ENCODE data around the gene CRYGB. TPM values are rescaled to one million over a fixed set of nuclear protein-coding genes. Genes with fewer than 3 reads are reported as not detected.

Gene CRYGB
- total and polyA plus RNA-seq, 2 of the 13 experiments (the other 11 are each of a cell fraction or from before 2014, with no cell fraction given): not detected

DNA sequence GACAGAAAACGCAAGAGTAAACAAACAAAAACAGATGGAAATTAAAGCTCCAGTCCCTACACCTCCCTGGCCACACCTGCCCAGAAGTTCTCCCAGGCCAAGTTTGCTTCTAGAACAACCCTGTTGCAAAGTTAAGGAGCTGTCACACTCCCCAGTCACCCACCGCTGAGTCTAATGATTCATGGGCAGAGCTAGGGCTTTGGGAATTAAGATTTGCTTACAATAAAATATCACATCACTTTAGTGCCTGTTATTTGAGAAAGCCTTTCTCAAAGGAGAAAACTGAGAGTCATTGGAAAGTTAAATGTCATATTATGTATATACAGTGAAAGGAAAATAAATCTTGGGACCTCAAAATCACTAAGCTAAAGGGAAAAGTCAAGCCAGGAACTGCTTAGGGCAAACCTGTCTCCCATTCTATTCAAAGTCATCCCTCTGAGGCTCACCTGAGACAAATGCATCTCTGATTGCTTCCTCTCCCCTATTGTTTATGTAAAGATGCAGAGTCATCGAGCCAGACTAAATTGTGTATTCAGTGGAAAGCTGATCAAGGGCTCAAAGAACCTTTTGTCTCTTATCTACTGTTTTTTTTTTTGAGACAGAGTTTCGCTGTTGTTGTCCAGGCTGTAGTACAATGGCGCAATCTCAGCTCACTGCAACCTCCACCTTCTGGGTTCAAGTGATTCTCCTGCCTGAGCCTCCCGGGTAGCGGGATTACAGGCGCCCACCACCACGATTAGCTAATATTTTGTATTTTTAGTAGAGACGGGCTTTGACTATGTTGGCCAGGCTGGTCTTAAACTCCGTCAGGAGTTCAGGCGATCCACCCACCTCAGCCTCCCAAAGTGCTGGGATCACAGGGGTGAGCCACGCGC, 2.8 kb downstream of the CRYGB start (continued):
- no peak for TF ChIP-seq PBX3 (CRISPR knock-in tag; IDR thresholded peaks at IDR 0.05; ENCODE audit: borderline replicate concordance)
- TF ChIP-seq ZNF597 (CRISPR knock-in tag; IDR thresholded peaks at IDR 0.05): no peak
- TF ChIP-seq ZNF329 (CRISPR knock-in tag; IDR thresholded peaks at IDR 0.05; ENCODE audit: low read depth): no peak
- TF ChIP-seq SYNCRIP (IDR thresholded peaks at IDR 0.05; ENCODE audit: insufficient read depth, low read depth, low read length): no peak
- TF ChIP-seq ZNF703 (CRISPR knock-in tag; IDR thresholded peaks at IDR 0.05; ENCODE audit: borderline replicate concordance): no peak
- TF ChIP-seq ZNF121 (CRISPR knock-in tag; IDR thresholded peaks at IDR 0.05): peak; percentile 86
- no peak for TF ChIP-seq ZNF354B (CRISPR knock-in tag; IDR thresholded peaks at IDR 0.05)
- no peak for TF ChIP-seq AGO2 (optimal IDR thresholded peaks at IDR 0.05; ENCODE audit: low read depth, low read length)
- TF ChIP-seq ZNF75D (CRISPR knock-in tag; IDR thresholded peaks at IDR 0.05; ENCODE audit: borderline replicate concordance): no peak
- no peak for TF ChIP-seq POLR2G (IDR thresholded peaks at IDR 0.05; ENCODE audit: low read depth, low read length)
- no peak for TF ChIP-seq GPBP1L1 (CRISPR knock-in tag; IDR thresholded peaks at IDR 0.05)
- no peak for TF ChIP-seq ZNF766 (CRISPR knock-in tag; IDR thresholded peaks at IDR 0.05; ENCODE audit: borderline replicate concordance)
- TF ChIP-seq HNF4A (CRISPR knock-in tag; IDR thresholded peaks at IDR 0.05): peak; percentile 28; the same call in 1 of the 2 replicates
- TF ChIP-seq RELA (CRISPR knock-in tag; IDR thresholded peaks at IDR 0.05): no peak
- TF ChIP-seq NCOR1 (IDR thresholded peaks at IDR 0.05; ENCODE audit: borderline replicate concordance, low read length): peak; percentile 71; the same call in 1 of the 2 replicates
- TF ChIP-seq, protein P1, sequence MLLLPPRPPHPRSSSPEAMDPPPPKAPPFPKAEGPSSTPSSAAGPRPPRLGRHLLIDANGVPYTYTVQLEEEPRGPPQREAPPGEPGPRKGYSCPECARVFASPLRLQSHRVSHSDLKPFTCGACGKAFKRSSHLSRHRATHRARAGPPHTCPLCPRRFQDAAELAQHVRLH (CRISPR knock-in tag; IDR thresholded peaks at IDR 0.05; ENCODE audit: borderline replicate concordance, low read depth): peak; percentile 51; the same call in 1 of the 2 replicates
- TF ChIP-seq CSRNP1 (CRISPR knock-in tag; IDR thresholded peaks at IDR 0.05): no peak
- TF ChIP-seq CENPX (CRISPR knock-in tag; IDR thresholded peaks at IDR 0.05): no peak
- no peak for TF ChIP-seq ZNF160 (CRISPR knock-in tag; IDR thresholded peaks at IDR 0.05)
- 0 out of 2 replicates have a peak, but pooled peaks have one; percentile 26 for TF ChIP-seq ZNF574 (CRISPR knock-in tag; IDR thresholded peaks at IDR 0.05)

Measured in HepG2 (cell line).